Measurements from ENCODE around the gene CDH23.

CDH23 gene

DNA sequence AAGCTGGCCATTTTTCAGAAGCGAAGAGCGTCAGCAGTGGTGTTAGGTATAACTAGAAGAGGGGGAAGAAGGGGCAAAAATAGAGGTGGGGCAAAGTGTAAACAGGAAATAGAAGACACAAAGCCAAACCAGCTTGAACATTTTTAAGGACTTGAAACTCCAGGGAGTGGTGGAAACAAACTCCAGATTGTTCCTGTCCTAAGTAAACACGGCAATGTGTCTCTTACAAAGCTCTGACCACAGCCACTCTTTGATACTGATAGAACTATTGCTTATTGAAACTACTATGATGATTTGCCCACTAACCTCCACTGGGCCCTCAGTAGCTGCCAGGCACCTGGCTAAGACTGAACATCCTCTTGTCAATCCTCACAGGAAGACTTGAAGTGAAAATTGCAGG lies 20.8 kb upstream of the CDH23 start:
- Histone ChIP-seq H3K4me1 (peaks cover 0 to 11% (median 8%) of the 10 kb centered on the region in 4 donors), H3K27ac (no peak overlapping the region), H3K9me3 (no peaks in the 10 kb centered on the region), H3K36me3 (no peaks in the 10 kb centered on the region), H3K27me3 (peaks cover 0 to 2% of the 10 kb centered on the region in 2 donors), H3K4me3 (no peak overlapping the region)
- no peak for DNase-seq
- TF ChIP-seq, protein P1, sequence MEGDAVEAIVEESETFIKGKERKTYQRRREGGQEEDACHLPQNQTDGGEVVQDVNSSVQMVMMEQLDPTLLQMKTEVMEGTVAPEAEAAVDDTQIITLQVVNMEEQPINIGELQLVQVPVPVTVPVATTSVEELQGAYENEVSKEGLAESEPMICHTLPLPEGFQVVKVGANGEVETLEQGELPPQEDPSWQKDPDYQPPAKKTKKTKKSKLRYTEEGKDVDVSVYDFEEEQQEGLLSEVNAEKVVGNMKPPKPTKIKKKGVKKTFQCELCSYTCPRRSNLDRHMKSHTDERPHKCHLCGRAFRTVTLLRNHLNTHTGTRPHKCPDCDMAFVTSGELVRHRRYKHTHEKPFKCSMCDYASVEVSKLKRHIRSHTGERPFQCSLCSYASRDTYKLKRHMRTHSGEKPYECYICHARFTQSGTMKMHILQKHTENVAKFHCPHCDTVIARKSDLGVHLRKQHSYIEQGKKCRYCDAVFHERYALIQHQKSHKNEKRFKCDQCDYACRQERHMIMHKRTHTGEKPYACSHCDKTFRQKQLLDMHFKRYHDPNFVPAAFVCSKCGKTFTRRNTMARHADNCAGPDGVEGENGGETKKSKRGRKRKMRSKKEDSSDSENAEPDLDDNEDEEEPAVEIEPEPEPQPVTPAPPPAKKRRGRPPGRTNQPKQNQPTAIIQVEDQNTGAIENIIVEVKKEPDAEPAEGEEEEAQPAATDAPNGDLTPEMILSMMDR (IDR thresholded peaks at IDR 0.05), result no peak
- intact Hi-C loops (cut with DNase I; ENCODE audit: low total_unique reads), result loop anchor here (5.0 kb wide), 1 partner anchor 54 kb away; no protein-coding TSS in a partner anchor

DNA sequence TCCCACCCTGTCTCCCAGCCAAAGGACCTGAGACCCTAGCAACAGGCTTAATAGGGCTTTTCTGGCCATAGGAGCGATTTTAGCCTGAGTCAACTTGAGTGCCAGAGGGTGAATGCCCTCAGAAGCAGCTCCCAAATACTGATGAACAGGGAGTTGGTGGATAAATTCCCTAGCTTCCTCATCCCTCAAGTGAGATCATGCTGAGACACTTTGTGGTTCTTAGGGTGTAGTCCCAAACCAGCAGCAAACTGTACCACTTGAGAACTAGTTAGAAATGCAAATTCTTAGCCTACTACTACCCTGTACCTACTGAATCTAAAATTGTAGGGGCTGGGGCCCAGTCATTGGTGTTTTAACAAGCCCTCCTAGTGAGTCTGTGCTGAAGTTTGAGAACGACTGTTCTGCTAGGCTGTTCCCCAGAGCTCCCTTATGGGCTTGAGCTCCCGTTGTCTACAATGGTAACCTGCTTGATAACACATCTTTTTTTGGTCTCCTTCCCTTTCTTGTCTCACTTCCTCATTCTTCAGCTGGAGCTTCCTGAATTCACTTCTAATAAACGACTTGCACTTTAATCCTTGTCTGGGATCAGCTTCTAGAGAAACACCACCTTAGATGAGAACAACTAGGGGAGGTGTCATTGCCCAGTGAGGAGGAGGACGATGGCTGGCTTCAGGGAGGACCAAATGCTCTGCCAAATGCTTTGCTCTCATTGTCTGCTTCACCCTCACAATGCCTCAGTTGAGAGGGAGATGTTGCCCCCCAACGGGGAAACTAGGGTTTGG lies 18.2 kb upstream of the CDH23 start:
- no peaks in the 10 kb centered on the region for H3K9me3 ChIP-seq
- H3K27ac ChIP-seq, result peak overlapping the region in 1 of 2 donors; percentile 84
- peaks cover 0 to 11% (median 8%) of the 10 kb centered on the region in 4 donors for H3K4me1 ChIP-seq
- H3K27me3 ChIP-seq, result no peaks in the 10 kb centered on the region
- TF ChIP-seq, protein P1 (IDR thresholded peaks at IDR 0.05), result no peak
- intact Hi-C loops (cut with DNase I; ENCODE audit: low total_unique reads), result loop anchor here (5.0 kb wide), 1 partner anchor 56 kb away; no protein-coding TSS in a partner anchor
- H3K4me3 ChIP-seq, result no peak overlapping the region
- DNase-seq, result no peak
- H3K36me3 ChIP-seq, result no peaks in the 10 kb centered on the region

DNA sequence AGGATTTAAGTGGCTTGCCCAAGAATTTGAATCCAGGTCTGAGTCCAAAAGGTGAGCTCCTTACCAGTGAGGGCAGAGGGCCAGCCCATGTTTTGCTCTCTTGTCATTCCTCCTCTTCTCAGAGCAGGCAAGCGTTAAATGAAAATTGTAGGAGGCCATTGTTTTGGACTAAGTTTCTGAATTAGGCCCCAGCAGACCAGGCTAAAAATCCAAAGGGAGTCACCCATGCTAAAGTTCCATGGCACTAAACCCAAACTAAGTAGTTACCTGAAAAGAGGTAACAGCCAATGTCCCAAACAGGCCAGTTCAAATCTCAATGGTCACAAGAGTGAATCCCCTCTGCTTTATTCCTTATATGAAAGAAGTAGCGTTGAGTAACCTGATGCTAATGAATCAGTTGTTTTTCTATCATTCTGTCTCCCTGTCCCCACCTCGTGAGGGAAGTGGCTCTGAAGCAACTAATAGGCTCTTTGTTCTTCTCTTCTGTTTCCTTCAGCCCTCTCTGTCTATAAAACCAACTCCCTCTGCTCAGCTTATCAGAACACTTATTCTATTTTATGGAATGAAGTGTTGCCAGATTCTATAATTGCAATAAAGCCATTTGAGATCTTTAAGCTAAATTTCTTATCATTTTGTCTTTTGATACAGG lies 17.5 kb upstream of the CDH23 start:
- H3K4me1 ChIP-seq, result peaks cover 0 to 11% (median 8%) of the 10 kb centered on the region in 4 donors
- TF ChIP-seq, protein P1 (IDR thresholded peaks at IDR 0.05), result no peak

DNA sequence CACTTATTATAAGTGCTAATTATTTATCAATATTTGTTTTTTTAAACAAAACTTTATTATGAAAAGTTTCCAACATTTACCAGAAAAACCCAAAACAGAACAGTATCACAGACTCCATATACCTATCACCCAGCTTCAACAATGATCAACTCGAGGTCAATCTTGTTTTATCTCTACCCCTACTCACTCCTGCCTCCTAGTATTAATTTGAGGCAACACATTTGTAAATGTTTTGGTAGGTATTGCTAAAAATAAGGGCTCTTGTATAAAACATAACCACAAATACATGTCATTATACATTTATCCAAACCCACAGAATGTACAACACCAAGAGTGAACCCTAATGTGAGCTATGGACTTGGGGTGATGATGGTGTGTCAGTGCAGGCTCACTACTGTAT lies 15.9 kb upstream of the CDH23 start:
- Histone ChIP-seq H3K27ac (no peak overlapping the region), H3K4me1 (peaks cover 0 to 11% (median 8%) of the 10 kb centered on the region in 4 donors), H3K36me3 (no peaks in the 10 kb centered on the region), H3K9me3 (no peaks in the 10 kb centered on the region), H3K27me3 (no peaks in the 10 kb centered on the region), H3K4me3 (no peak overlapping the region)
- intact Hi-C loops (cut with DNase I; ENCODE audit: low total_unique reads), result loop anchor here (5.0 to 10.0 kb wide), 3 partner anchors 191 to 394 kb away; partner anchors contain the start of gene VSIR
- TF ChIP-seq, protein P1 (IDR thresholded peaks at IDR 0.05), result no peak
- no peak for DNase-seq

More for the DNA sequence above, 17.5 kb upstream of the CDH23 start:
- Histone ChIP-seq H3K9me3 (no peaks in the 10 kb centered on the region), H3K27me3 (no peaks in the 10 kb centered on the region), H3K27ac (no peak overlapping the region), H3K4me3 (no peak overlapping the region), H3K36me3 (no peaks in the 10 kb centered on the region)
- intact Hi-C loops (cut with DNase I; ENCODE audit: low total_unique reads), result loop anchor here (5.0 kb wide), 1 partner anchor 57 kb away; no protein-coding TSS in a partner anchor
- DNase-seq, result no peak

DNA sequence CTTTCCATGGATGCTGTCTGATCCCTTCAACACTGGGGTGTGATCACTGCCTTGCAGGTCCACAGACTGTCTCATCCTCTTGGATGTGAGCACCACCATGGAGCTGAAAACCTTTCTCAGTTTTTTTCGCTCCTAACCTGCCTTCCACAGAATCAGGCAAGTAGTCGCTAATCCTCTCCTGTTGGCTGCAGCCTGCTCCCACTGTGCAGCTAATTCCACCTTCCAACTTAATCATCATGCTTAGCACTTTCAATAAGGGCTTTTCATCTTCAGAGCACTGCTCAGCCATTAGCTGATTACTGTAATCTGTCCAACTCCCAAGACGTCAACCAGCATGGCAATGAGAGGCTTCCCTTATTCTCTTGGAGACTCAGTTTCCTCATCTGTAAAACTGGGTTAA lies 15.1 kb upstream of the CDH23 start:
- Histone ChIP-seq H3K4me1 (peaks cover 0 to 10% (median 8%) of the 10 kb centered on the region in 4 donors), H3K9me3 (no peaks in the 10 kb centered on the region), H3K4me3 (no peak overlapping the region), H3K27me3 (no peaks in the 10 kb centered on the region), H3K27ac (no peak overlapping the region), H3K36me3 (no peaks in the 10 kb centered on the region)
- DNase-seq, result no peak
- intact Hi-C loops (cut with DNase I; ENCODE audit: low total_unique reads), result loop anchor here (5.0 to 10.0 kb wide), 3 partner anchors 191 to 393 kb away; partner anchors contain the start of gene VSIR
- TF ChIP-seq, protein P1 (IDR thresholded peaks at IDR 0.05), result no peak
